Measurements from ENCODE around the gene MFAP4.

The MFAP4 gene

GRCh38 chr17:19409509-19409908 is 22.5 kb upstream of the MFAP4 start:
- DNase-seq = no peak

GRCh38 chr17:19409066-19409465 is 22.1 kb upstream of the MFAP4 start:
- DNase-seq = no peak

GRCh38 chr17:19408346-19408710 is 21.3 kb upstream of the MFAP4 start:
- no peak for DNase-seq

GRCh38 chr17:19407601-19408345 is 20.8 kb upstream of the MFAP4 start:
- no peak for DNase-seq

DNA sequence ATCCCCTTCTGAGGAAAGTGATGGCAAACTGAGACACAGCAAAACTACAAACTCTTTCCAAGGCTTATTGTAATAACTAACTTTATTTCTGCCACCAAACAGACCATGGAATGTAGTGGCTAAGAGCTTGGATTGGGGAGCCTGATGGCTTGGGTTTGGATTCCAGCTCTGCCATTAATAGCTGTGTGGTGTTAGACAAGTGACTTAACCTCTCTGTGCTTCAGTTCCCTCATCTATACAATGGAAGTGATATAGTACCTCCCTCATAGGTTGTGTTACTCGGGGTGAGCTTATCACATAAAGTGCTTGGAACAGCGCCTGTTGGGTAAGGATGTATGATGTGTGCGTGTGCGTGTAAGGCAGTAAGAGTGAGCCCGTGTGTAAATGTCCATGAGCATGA is 18.1 kb upstream of the MFAP4 start:
- DNase-seq = no peak

DNA sequence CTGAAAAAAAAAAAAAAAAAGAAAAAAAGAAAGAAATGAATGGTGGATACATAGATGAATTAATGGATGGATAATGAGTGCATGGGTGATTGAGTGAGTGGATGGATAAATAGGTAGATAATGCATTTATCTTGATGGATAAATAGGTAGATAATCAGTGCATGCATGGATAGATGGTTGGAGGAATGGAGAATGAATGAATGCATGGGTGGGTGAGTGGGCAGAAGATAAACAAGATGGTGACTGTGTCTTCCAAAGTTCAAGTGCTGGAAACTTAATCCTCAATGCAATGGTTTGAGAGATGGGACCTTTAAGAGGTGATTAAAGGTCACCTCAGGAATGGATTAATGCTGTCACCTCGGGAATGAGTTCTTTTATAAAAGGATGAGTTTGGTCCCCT is 17.3 kb upstream of the MFAP4 start:
- no peak for DNase-seq

DNA sequence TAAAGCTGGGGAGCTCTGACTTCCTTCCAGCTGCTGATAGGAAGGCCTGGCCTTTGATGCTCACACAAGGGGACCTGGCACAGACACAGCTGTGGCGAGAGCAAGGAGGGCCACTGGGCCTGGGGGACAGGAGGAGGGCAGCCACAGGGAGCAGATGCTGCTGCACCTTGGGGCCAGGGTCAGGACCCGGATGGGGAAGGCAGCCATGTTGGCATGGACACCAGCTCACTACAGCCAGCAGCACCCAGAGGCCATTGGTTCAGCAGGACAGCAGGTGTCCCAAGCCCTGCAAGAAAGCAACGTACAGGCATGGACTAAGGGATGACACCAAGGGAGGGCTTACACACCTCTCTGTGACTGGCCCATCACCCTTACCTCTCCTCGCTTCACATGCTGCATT is 16.0 kb upstream of the MFAP4 start:
- DNase-seq = no peak

GRCh38 chr17:19402171-19402570 is 15.2 kb upstream of the MFAP4 start:
- no peak for DNase-seq

DNA sequence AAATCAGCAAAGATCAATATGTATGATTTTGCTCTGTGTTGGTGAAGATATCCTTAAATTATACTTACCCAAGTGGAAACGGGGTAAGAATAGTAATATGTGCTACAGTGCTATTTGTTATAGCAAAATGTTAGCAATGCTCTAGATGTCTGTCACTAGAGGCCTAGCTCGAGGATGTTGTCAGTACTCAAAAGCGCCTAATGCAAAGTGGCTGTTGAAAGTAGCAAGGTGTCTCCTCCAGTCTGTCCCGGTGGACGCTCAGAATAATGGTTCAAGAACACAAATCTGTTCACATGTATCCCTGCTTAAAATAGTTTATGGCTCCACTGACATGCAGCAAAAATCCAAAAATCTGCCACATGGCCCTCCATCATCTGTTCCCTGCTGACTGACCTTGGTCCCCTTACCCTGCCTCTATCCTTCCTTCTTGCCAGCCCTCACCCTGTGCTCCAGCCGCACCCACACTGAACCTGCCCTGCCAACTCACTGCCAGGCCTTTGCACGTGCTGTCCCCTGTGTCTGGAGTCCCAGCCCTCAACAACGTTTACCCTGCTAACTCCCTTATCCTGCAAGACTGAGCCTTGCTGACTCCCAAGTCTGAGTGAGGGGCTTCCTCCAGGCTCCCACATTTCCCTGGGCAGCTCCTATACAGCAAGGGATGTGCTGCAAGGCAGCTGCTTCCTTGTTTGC is 14.5 kb upstream of the MFAP4 start:
- no peak for DNase-seq

GRCh38 chr17:19399750-19400450 is 12.9 kb upstream of the MFAP4 start:
- DNase-seq = no peak

GRCh38 chr17:19398301-19399181 is 11.6 kb upstream of the MFAP4 start:
- DNase-seq = no peak

- DNase-seq = no peak
These were observed 10.6 kb upstream of the MFAP4 start for GRCh38 chr17:19397556-19398041.

- DNase-seq = no peak
These were observed 5.3 kb upstream of the MFAP4 start for GRCh38 chr17:19392303-19392702.

GRCh38 chr17:19391432-19391831 is 4.4 kb upstream of the MFAP4 start:
- DNase-seq = no peak

GRCh38 chr17:19390951-19391350 is 4.0 kb upstream of the MFAP4 start:
- no peak for DNase-seq

- no peak for DNase-seq
These were observed 2.1 kb upstream of the MFAP4 start for GRCh38 chr17:19388791-19389785.

GRCh38 chr17:19387921-19388521 is 1.0 kb upstream of the MFAP4 start:
- DNase-seq = no peak

GRCh38 chr17:19386051-19386929 is 700 bp downstream of the MFAP4 start:
- no peak for DNase-seq

GRCh38 chr17:19385521-19385983 is 1.4 kb downstream of the MFAP4 start:
- DNase-seq = no peak
